NB4 (cell line): ENCODE results near the gene ERGIC1.

Source experiments
- MYC ChIP-seq: IDR thresholded peaks from 2 replicates; pipeline ENCODE4 v1.6.1; 2011; ENCODE audit warnings: low read depth, low read length
- POLR2A ChIP-seq: IDR thresholded peaks from 2 replicates; pipeline ENCODE4 v1.6.1; 2011; ENCODE audit warnings: mild to moderate bottlenecking; ENCODE audit not compliant: insufficient read length; ENCODE audit errors: extremely low read depth
- TF ChIP-seq, protein P1 (sequence below): IDR thresholded peaks from 2 replicates; pipeline ENCODE4 v1.6.1; 2011; ENCODE audit warnings: low read depth, low read length
- TF ChIP-seq, protein P2 (sequence below): IDR thresholded peaks from one replicate; pipeline ENCODE4 v1.5.1; 2012; ENCODE audit warnings: low read depth, low read length

- TF ChIP-seq, protein P1, sequence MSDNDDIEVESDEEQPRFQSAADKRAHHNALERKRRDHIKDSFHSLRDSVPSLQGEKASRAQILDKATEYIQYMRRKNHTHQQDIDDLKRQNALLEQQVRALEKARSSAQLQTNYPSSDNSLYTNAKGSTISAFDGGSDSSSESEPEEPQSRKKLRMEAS, result no peak
- TF ChIP-seq POLR2A (no peak), MYC (no peak)
- TF ChIP-seq, protein P2, sequence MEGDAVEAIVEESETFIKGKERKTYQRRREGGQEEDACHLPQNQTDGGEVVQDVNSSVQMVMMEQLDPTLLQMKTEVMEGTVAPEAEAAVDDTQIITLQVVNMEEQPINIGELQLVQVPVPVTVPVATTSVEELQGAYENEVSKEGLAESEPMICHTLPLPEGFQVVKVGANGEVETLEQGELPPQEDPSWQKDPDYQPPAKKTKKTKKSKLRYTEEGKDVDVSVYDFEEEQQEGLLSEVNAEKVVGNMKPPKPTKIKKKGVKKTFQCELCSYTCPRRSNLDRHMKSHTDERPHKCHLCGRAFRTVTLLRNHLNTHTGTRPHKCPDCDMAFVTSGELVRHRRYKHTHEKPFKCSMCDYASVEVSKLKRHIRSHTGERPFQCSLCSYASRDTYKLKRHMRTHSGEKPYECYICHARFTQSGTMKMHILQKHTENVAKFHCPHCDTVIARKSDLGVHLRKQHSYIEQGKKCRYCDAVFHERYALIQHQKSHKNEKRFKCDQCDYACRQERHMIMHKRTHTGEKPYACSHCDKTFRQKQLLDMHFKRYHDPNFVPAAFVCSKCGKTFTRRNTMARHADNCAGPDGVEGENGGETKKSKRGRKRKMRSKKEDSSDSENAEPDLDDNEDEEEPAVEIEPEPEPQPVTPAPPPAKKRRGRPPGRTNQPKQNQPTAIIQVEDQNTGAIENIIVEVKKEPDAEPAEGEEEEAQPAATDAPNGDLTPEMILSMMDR, result no peak
Observed at GRCh38 chr5:172846677-172847076, 12.6 kb downstream of the ERGIC1 start.
